GM23338 (cell line): ENCODE measurements around the gene CNPY2.

Experiments used
- CTCF ChIP-seq, 2 experiments: fragments of 200-600 bp in 1 of 2; sonication (generic) in 1 of 2; conservative IDR thresholded peaks; 2 replicates each; pipeline versions ENCODE4 v1.5.1 to v1.6.1; 2016 to 2017; ENCODE audit warnings: antibody characterized with exemption in 2 of 2, low read depth in 2 of 2, mild to moderate bottlenecking in 2 of 2, moderate library complexity in 1 of 2
- EZH2 ChIP-seq: fragments of 200-600 bp; sonication (generic); IDR thresholded peaks from one replicate; pipeline ENCODE4 v1.8.0; 2017; ENCODE audit warnings: antibody characterized with exemption, mild to moderate bottlenecking, low read depth; ENCODE audit not compliant: unreplicated experiment
- EZH2phosphoT487 ChIP-seq: fragments of 200-600 bp; sonication (generic); IDR thresholded peaks from one replicate; pipeline ENCODE4 v1.8.1; 2018; ENCODE audit warnings: antibody characterized with exemption; ENCODE audit not compliant: unreplicated experiment
- POLR2AphosphoS5 ChIP-seq: IDR thresholded peaks from 2 replicates; pipeline ENCODE4 v1.6.1; 2016; ENCODE audit warnings: antibody characterized with exemption, low read depth
- STAT1 ChIP-seq: IDR thresholded peaks from one replicate; pipeline ENCODE4 v1.6.1; 2016; ENCODE audit warnings: antibody characterized with exemption; ENCODE audit not compliant: unreplicated experiment
- ZNF114 ChIP-seq: fragments of 250-450 bp; sonication (Bioruptor Pico); IDR thresholded peaks from 2 replicates; pipeline ENCODE4 v1.5.0; 2020; ENCODE audit warnings: mild to moderate bottlenecking, moderate library complexity

GRCh38 chr12:56326126-56326525 lies 10.3 kb upstream of the CNPY2 start:
- TF ChIP-seq EZH2phosphoT487 (no peak), STAT1 (no peak), CTCF (conservative IDR thresholded peaks at IDR 0.05; ENCODE audit: low read depth in 2 of 2) (no peak), POLR2AphosphoS5 (no peak), EZH2 (no peak), ZNF114 (no peak)
